HG03066 (cell line): Measurements from ENCODE around the gene TMEM132A.
A peak's percentile ranks its signal among the peaks of the same experiment; 100 is the strongest.
"Not testable (repeated sequence)": the region's sequence is repeated elsewhere in the genome, so short reads cannot be mapped to it uniquely, and the experiment has no call there.

ENCODE experiments used
- ATAC-seq: cut with Tn5 transposase; IDR thresholded peaks from one replicate; pipeline ENCODE4 v1.9.1; 2021; ENCODE audit warnings: low read depth; ENCODE audit not compliant: unreplicated experiment

TMEM132A gene

GRCh38 chr11:60951904-60952741 is 27.9 kb downstream of the TMEM132A start, which contains the start of gene SLC15A3:
TSS of gene SLC15A3 (minus strand) at chr11:60952176. CDS start at chr11:60951551, 625 bp downstream.
- ATAC-seq, result peak; percentile 89

- no peak for ATAC-seq
Measured at GRCh38 chr11:60952742-60953170, 28.5 kb downstream of the TMEM132A start.

GRCh38 chr11:60953781-60954180 is 29.5 kb downstream of the TMEM132A start:
- ATAC-seq, result no peak

GRCh38 chr11:60954421-60954820 is 30.2 kb downstream of the TMEM132A start:
- no peak for ATAC-seq

- no peak for ATAC-seq
Measured at GRCh38 chr11:60955571-60955970, 31.3 kb downstream of the TMEM132A start.

- no peak for ATAC-seq
Measured at GRCh38 chr11:60957188-60957587, 32.9 kb downstream of the TMEM132A start.

- ATAC-seq, result no peak
Measured at GRCh38 chr11:60959431-60959830, 35.2 kb downstream of the TMEM132A start.

GRCh38 chr11:60960405-60960804 is 36.1 kb downstream of the TMEM132A start:
- no peak for ATAC-seq

- no peak for ATAC-seq
Measured at GRCh38 chr11:60964801-60965200, 40.5 kb downstream of the TMEM132A start.

- no peak for ATAC-seq
Measured at GRCh38 chr11:60966890-60967289, 42.6 kb downstream of the TMEM132A start.

- ATAC-seq, result no peak
Measured at GRCh38 chr11:60968223-60968622, 44.0 kb downstream of the TMEM132A start.

GRCh38 chr11:60970369-60970774 is 46.1 kb downstream of the TMEM132A start:
- ATAC-seq, result no peak

- no peak for ATAC-seq
Measured at GRCh38 chr11:60970890-60971289, 46.6 kb downstream of the TMEM132A start.

GRCh38 chr11:60971520-60971919 is 47.3 kb downstream of the TMEM132A start, which contains the start of gene CD6:
TSS of gene CD6 (plus strand) at chr11:60971680. CDS start at chr11:60971866, 186 bp downstream.
- ATAC-seq, result no peak

- no peak for ATAC-seq
Measured at GRCh38 chr11:60972182-60973030, 48.1 kb downstream of the TMEM132A start.

GRCh38 chr11:60973699-60974098 is 49.4 kb downstream of the TMEM132A start:
- ATAC-seq, result no peak

- not testable (repeated sequence) for ATAC-seq
Measured at GRCh38 chr11:60974316-60974715, 50.1 kb downstream of the TMEM132A start.

- no peak for ATAC-seq
Measured at GRCh38 chr11:60974726-60975125, 50.5 kb downstream of the TMEM132A start.

GRCh38 chr11:60977224-60977623 is 53.0 kb downstream of the TMEM132A start:
- ATAC-seq, result no peak

- ATAC-seq, result no peak
Measured at GRCh38 chr11:60977836-60978235, 53.6 kb downstream of the TMEM132A start.
